ENCODE results near the gene ADAMTS19. TPM values are rescaled to one million over a fixed set of nuclear protein-coding genes. Genes with fewer than 3 reads are reported as not detected.
A peak's percentile ranks its signal among the peaks of the same experiment; 100 is the strongest.

The ADAMTS19 gene
- total RNA-seq, 1 experiment from 2014 or later = 1.7 TPM

DNA sequence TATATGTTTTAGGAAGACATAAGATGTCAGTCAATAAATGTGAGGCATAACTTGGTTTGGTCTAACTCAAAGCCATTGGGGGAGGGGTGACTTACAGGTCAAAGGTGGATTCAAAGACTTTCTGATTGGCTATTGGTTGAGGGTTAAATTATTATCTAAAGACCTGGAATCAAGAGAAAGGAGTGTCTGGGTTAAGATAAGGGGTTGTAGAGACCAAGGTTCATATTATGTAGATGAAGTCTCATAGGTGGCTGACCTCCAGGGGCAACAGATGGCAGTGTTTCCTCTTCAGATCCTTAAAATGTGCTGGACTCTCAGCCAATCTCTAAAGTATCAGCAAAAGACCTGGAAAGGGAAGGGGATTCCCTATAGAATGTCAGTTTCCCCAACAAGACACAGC lies 236.5 kb downstream of the ADAMTS19 start:
- no peak overlapping the region for H3K4me3 ChIP-seq
- H3K36me3 ChIP-seq = no peaks in the 10 kb centered on the region
- no peaks in the 10 kb centered on the region for H3K9me3 ChIP-seq
- DNase-seq = no peak
- no peaks in the 10 kb centered on the region for H3K27me3 ChIP-seq

DNA sequence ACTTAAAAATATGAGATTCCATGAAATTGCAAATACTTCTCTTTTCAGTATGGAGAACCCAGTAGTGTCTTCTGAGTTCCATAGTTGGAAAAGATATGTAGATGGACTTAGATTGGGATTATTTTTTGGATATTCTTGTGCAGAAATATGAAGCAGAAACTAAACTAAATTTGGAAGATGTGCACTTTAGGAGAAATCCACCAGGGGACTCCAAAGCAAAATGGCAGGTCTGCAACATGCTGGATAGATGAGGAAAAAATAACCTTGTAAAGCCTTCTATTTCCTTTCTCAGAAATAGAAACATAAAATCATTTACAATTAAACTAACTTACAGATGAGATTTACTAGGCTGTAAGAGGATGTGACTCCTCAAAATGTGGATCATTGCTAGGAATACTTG lies 238.6 kb downstream of the ADAMTS19 start:
- H3K4me3 ChIP-seq = no peak overlapping the region
- H3K36me3 ChIP-seq = no peaks in the 10 kb centered on the region
- no peaks in the 10 kb centered on the region for H3K9me3 ChIP-seq
- H3K27me3 ChIP-seq = no peaks in the 10 kb centered on the region
- no peak for DNase-seq

GRCh38 chr5:129716235-129716634 lies 256.1 kb downstream of the ADAMTS19 start:
- no peaks in the 10 kb centered on the region for H3K27me3 ChIP-seq
- DNase-seq = peak; percentile 73
- H3K9me3 ChIP-seq = no peaks in the 10 kb centered on the region
- no peak overlapping the region for H3K4me3 ChIP-seq
- H3K36me3 ChIP-seq = no peaks in the 10 kb centered on the region

DNA sequence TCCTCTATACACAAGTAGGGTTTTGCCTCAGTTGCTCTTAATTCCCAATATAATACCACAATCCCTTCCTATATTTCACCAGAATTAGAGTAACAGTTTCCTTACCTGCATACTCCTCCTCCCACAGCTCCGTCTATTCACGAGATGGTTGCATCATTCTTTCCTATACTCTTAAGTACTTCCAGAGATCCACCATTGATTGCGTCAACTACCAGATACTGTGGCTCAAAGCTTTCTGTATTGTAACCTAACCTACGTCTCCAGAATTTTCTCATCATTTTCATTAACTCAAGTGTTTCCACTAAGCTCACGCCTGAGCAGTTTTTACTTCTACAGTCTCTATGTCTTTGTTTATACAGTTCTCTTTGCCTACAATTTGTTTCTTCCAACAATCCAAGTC lies 256.6 kb downstream of the ADAMTS19 start:
- no peaks in the 10 kb centered on the region for H3K27me3 ChIP-seq
- no peaks in the 10 kb centered on the region for H3K9me3 ChIP-seq
- no peak for DNase-seq
- no peak overlapping the region for H3K4me3 ChIP-seq
- no peaks in the 10 kb centered on the region for H3K36me3 ChIP-seq

- Histone ChIP-seq H3K27me3 (no peaks in the 10 kb centered on the region), H3K9me3 (no peaks in the 10 kb centered on the region), H3K36me3 (no peaks in the 10 kb centered on the region), H3K4me3 (no peak overlapping the region)
- no peak for DNase-seq
Observed at GRCh38 chr5:129717751-129718310, 257.7 kb downstream of the ADAMTS19 start.

DNA sequence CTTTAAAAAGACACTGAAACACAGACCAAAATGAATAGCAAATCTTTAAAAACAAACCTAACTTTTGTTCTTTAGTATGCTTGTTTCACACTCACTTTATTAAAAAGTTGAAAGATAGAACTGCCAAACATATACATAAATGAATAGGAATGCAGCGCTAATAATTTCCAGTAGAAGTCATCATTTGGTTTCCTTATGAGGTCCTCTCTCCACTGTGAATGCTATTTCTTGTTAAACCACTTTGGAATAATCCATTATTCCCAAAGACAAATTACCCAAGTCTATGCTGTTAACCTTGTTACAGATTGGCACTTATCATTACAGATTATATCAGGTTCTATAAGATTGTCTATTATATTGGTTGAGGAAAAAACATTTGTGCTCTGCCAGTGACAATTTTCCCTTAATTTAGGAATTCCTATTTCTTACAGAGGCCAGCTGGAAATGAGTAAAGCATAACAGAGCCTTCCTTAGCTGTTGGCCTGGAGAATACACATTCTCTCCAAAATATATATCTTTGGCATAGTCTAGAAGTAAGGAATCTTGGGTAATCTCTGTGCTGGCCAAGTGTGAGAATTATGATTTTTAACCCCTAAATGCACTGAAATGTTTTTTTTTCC lies 258.5 kb downstream of the ADAMTS19 start:
- Histone ChIP-seq H3K36me3 (no peaks in the 10 kb centered on the region), H3K27me3 (no peaks in the 10 kb centered on the region), H3K9me3 (no peaks in the 10 kb centered on the region), H3K4me3 (no peak overlapping the region)
- DNase-seq = no peak

DNA sequence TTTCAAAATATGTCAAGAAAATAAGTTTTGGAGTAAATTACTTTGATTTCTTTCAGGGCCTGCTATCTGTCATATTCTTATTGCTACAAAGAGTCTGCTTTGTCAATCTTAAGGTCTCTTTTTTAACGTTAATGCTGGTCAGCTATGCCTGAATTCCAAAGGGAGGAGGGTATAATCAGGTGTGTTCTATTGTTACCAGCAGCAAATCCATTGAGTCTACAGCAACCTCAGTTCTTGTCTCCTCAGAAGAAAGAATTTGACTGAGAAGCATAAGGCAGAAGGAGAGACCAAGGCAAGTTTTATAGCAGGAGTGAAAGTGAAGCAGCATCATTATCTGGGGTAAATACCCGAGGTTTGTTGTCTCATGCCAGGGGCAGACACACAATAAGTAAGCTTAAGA lies 264.1 kb downstream of the ADAMTS19 start:
- H3K36me3 ChIP-seq = no peaks in the 10 kb centered on the region
- no peaks in the 10 kb centered on the region for H3K9me3 ChIP-seq
- H3K4me3 ChIP-seq = no peak overlapping the region
- no peak for DNase-seq
- H3K27me3 ChIP-seq = no peaks in the 10 kb centered on the region

- Histone ChIP-seq H3K36me3 (no peaks in the 10 kb centered on the region), H3K27me3 (no peaks in the 10 kb centered on the region), H3K4me3 (no peak overlapping the region), H3K9me3 (no peaks in the 10 kb centered on the region)
- DNase-seq = no peak
Observed at GRCh38 chr5:129724647-129725046, 264.5 kb downstream of the ADAMTS19 start.

DNA sequence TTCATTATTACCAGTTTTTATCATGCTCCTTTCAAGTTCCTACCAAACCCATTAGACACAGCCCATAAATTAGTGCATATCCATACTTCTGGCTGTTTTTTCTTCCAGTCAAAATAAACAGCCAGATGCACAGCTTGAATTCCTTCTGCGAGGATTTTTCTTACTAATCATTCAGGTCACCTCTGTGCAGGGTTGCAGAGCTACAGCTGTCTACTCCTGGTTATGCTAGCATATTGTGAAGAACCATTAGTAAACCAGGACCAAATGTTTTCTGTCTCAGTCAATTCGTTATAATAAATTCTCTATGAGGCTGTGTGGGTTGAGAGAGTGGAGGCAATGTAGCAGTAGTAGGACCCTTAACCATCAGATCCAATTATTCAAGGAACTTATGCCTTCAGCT lies 279.7 kb downstream of the ADAMTS19 start:
- Histone ChIP-seq H3K36me3 (no peaks in the 10 kb centered on the region), H3K27me3 (no peaks in the 10 kb centered on the region; the same call in 1 of the 2 replicates), H3K9me3 (no peaks in the 10 kb centered on the region), H3K4me3 (no peak overlapping the region)
- DNase-seq = no peak

- no peaks in the 10 kb centered on the region; the same call in 1 of the 2 replicates for H3K27me3 ChIP-seq
- no peak overlapping the region for H3K4me3 ChIP-seq
- DNase-seq = no peak
- H3K9me3 ChIP-seq = no peaks in the 10 kb centered on the region
- no peaks in the 10 kb centered on the region for H3K36me3 ChIP-seq
Observed at GRCh38 chr5:129743541-129744187, 283.6 kb downstream of the ADAMTS19 start.

GRCh38 chr5:129745997-129746396 lies 285.9 kb downstream of the ADAMTS19 start:
- no peak overlapping the region for H3K4me3 ChIP-seq
- H3K27me3 ChIP-seq = no peaks in the 10 kb centered on the region; the same call in 1 of the 2 replicates
- H3K9me3 ChIP-seq = no peaks in the 10 kb centered on the region
- DNase-seq = no peak
- H3K36me3 ChIP-seq = no peaks in the 10 kb centered on the region

GRCh38 chr5:129746876-129747275 lies 286.8 kb downstream of the ADAMTS19 start:
- no peak for DNase-seq
- Histone ChIP-seq H3K4me3 (no peak overlapping the region), H3K27me3 (no peaks in the 10 kb centered on the region; the same call in 1 of the 2 replicates), H3K36me3 (no peaks in the 10 kb centered on the region), H3K9me3 (no peaks in the 10 kb centered on the region; the same call in 1 of the 2 replicates)

- H3K36me3 ChIP-seq = no peaks in the 10 kb centered on the region
- H3K4me3 ChIP-seq = no peak within 1 kb of the TSS
- H3K9me3 ChIP-seq = no peaks in the 10 kb centered on the region; the same call in 1 of the 2 replicates
- no peak for DNase-seq
- no peaks in the 10 kb centered on the region for H3K27me3 ChIP-seq
Observed at GRCh38 chr5:129747572-129748407, 287.7 kb downstream of the ADAMTS19 start, which contains the start of gene MINAR2. Gene MINAR2 (plus strand): TSS chr5:129748094. CDS start chr5:129748191, 97 bp downstream.

DNA sequence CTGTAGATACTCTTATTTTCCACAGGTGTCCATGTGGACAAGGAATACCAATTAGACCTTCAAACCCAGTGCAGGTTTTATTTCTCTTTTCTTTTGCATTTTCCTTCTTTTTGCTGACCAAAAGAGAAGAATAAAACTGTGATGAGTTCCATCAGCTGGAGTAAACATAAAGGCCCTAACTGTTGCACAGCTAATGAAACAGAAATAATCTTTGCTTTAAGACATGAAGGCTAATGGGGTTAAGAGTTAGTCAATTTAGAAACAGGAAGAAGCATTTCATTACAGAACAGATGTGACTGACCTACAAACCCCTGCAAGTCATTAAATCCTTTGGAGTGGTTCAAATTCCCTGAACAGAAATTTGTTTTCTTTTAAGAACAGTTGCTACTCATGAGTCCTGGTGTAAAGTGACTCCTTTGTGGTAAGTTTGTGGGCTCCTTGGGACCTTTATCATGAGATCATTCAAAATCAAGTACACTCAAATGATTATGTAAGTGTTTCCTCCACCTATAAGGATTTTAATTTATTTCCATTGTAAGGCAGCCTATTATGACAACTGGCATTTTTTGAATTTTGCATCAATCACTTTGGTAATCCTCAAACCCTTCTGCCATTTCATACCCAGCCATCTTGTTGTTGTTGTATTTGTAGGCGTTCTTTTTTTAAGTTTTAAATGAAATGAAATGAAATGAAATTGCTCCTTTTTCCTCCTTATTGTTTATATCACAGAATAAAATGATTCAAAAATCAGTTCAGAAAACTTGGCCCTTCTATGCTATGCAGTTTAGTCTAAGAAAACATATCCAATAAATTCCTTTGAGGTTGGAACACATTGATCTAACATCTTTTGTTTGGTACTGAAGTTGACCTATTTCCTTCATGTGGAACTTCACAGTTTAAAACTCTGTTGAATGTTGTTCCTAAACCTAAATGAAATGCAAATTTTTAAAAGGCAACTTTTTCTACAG lies 289.1 kb downstream of the ADAMTS19 start:
- Histone ChIP-seq H3K27me3 (no peaks in the 10 kb centered on the region), H3K9me3 (no peaks in the 10 kb centered on the region; the same call in 1 of the 2 replicates), H3K36me3 (no peaks in the 10 kb centered on the region), H3K4me3 (no peak overlapping the region)
- DNase-seq = no peak

- Histone ChIP-seq H3K4me3 (no peak overlapping the region), H3K9me3 (peaks cover 2% of the 10 kb centered on the region; the same call in 1 of the 2 replicates), H3K36me3 (no peaks in the 10 kb centered on the region), H3K27me3 (no peaks in the 10 kb centered on the region)
- no peak for DNase-seq
Observed at GRCh38 chr5:129760636-129761325, 300.7 kb downstream of the ADAMTS19 start.
